Activated CD4-positive, alpha-beta T cell treated with anti-CD3 and anti-CD28 coated beads, Interleukin-2, amount 50 U/mL, for 4 hours (primary cell): ENCODE results near the gene CCDC85C.

Experiments
- DNase-seq, 2 experiments: peaks; one replicate each; pipeline ENCODE4 v3.0.0-alpha.2; 2020

The CCDC85C gene

GRCh38 chr14:99519931-99520421 is 84.0 kb downstream of the CCDC85C start:
- DNase-seq: no peak

- DNase-seq: no peak
Observed at GRCh38 chr14:99519347-99519881, 84.6 kb downstream of the CCDC85C start.

GRCh38 chr14:99518441-99519346 is 85.3 kb downstream of the CCDC85C start:
- DNase-seq: peak; percentile 78 to 79

GRCh38 chr14:99517643-99518381 is 86.2 kb downstream of the CCDC85C start:
- no peak for DNase-seq

GRCh38 chr14:99516871-99517642 is 87.0 kb downstream of the CCDC85C start:
- no peak for DNase-seq

GRCh38 chr14:99516156-99516870 is 87.7 kb downstream of the CCDC85C start:
- no peak for DNase-seq

GRCh38 chr14:99515301-99516155 is 88.5 kb downstream of the CCDC85C start:
- no peak for DNase-seq

GRCh38 chr14:99514552-99515300 is 89.3 kb downstream of the CCDC85C start:
- no peak for DNase-seq

GRCh38 chr14:99513946-99514551 is 90.0 kb downstream of the CCDC85C start:
- no peak for DNase-seq

- DNase-seq: no peak
Observed at GRCh38 chr14:99513183-99513694, 90.8 kb downstream of the CCDC85C start.

GRCh38 chr14:99512571-99513182 is 91.3 kb downstream of the CCDC85C start:
- no peak for DNase-seq

- DNase-seq: no peak
Observed at GRCh38 chr14:99512110-99512449, 91.9 kb downstream of the CCDC85C start.

GRCh38 chr14:99511421-99512109 is 92.4 kb downstream of the CCDC85C start:
- DNase-seq: no peak

GRCh38 chr14:99510556-99511139 is 93.4 kb downstream of the CCDC85C start:
- no peak for DNase-seq

- no peak for DNase-seq
Observed at GRCh38 chr14:99509871-99510555, 94.0 kb downstream of the CCDC85C start.

- DNase-seq: no peak
Observed at GRCh38 chr14:99508896-99509629, 94.9 kb downstream of the CCDC85C start.
